Neural cell (in vitro differentiated cells): ENCODE results near the gene FANCC. TPM values are rescaled to one million over a fixed set of nuclear protein-coding genes. Genes with fewer than 3 reads are reported as not detected.

ENCODE experiments used
- H2AFZ ChIP-seq: fragments of 200-600, 300-800 bp; sonication (generic), shearing (Covaris generic); 2 replicates; pipeline ENCODE4 v1.6.0; 2014; ENCODE audit warnings: low read depth, mild to moderate bottlenecking, antibody characterized with exemption, low read length, moderate library complexity
- H3F3A ChIP-seq: fragments of 200-600 bp; shearing (Covaris generic); 2 replicates; pipeline ENCODE4 v1.6.1; 2016; ENCODE audit warnings: mild to moderate bottlenecking, moderate library complexity, mixed read lengths, antibody characterized with exemption, low read length; ENCODE audit not compliant: insufficient read depth, poor library complexity, severe bottlenecking
- H3K27ac ChIP-seq: fragments of 200-600, 300-800 bp; sonication (generic), shearing (Covaris generic); 2 replicates; pipeline ENCODE4 v1.5.1; 2014; ENCODE audit warnings: mild to moderate bottlenecking, low read length, moderate library complexity
- H3K27me3 ChIP-seq: fragments of 300-800, 200-600 bp; sonication (generic), shearing (Covaris generic); 2 replicates; pipeline ENCODE4 v1.6.0; 2014; ENCODE audit warnings: mild to moderate bottlenecking, low read depth, low read length, moderate library complexity; ENCODE audit not compliant: insufficient read depth
- H3K36me3 ChIP-seq: fragments of 300-800, 200-600 bp; sonication (generic), shearing (Covaris generic); 2 replicates; pipeline ENCODE4 v1.5.1; 2014; ENCODE audit warnings: mild to moderate bottlenecking, antibody characterized with exemption, low read length, moderate library complexity; ENCODE audit not compliant: insufficient read depth
- H3K4me2 ChIP-seq: fragments of 300-800, 200-600 bp; sonication (generic), shearing (Covaris generic); 2 replicates; pipeline ENCODE4 v1.6.0; 2014; ENCODE audit warnings: mild to moderate bottlenecking, low read length
- H3K4me3 ChIP-seq: fragments of 300-800, 200-600 bp; sonication (generic), shearing (Covaris generic); 2 replicates; pipeline ENCODE4 v1.5.1; 2014; ENCODE audit warnings: mild to moderate bottlenecking, low read length, moderate library complexity
- H3K79me2 ChIP-seq: fragments of 200-600 bp; shearing (Covaris generic); replicated peaks from 2 replicates; pipeline ENCODE4 v1.6.0; 2014; ENCODE audit warnings: mild to moderate bottlenecking, low read length, moderate library complexity; ENCODE audit not compliant: insufficient read depth
- H3K9ac ChIP-seq: fragments of 300-800, 200-600 bp; sonication (generic), shearing (Covaris generic); 2 replicates; pipeline ENCODE4 v1.6.1; 2016; ENCODE audit warnings: mild to moderate bottlenecking, low read length, mixed read lengths
- H3K9me2 ChIP-seq: fragments of 200-600 bp; shearing (Covaris generic); 2 replicates; pipeline ENCODE4 v1.6.1; 2016; ENCODE audit warnings: mild to moderate bottlenecking, low read length, mixed read lengths; ENCODE audit not compliant: insufficient read depth
- H3K9me3 ChIP-seq: fragments of 200-600, 300-800 bp; sonication (generic), shearing (Covaris generic); 2 replicates; pipeline ENCODE4 v1.6.1; 2016; ENCODE audit warnings: mild to moderate bottlenecking, mixed run types, low read length, moderate library complexity, mixed read lengths
- H4K20me1 ChIP-seq: fragments of 200-600 bp; shearing (Covaris generic); 2 replicates; pipeline ENCODE4 v1.6.1; 2016; ENCODE audit warnings: mild to moderate bottlenecking, mixed run types; ENCODE audit not compliant: insufficient read depth
- EP300 ChIP-seq: fragments of 450-650 bp; conservative IDR thresholded peaks from 2 replicates; pipeline ENCODE4 v1.6.1; 2014; ENCODE audit warnings: antibody characterized with exemption, mild to moderate bottlenecking, moderate library complexity; ENCODE audit not compliant: poor library complexity, severe bottlenecking
- MXI1 ChIP-seq: fragments of 450-650 bp; conservative IDR thresholded peaks from 2 replicates; pipeline ENCODE4 v1.6.1; 2014; ENCODE audit warnings: antibody characterized with exemption, mild to moderate bottlenecking; ENCODE audit not compliant: poor library complexity, severe bottlenecking
- POLR2AphosphoS5 ChIP-seq: IDR thresholded peaks from 2 replicates; pipeline ENCODE4 v1.6.1; 2012
- RAD21 ChIP-seq: fragments of 450-650 bp; conservative IDR thresholded peaks from 2 replicates; pipeline ENCODE4 v1.6.1; 2014; ENCODE audit warnings: antibody characterized with exemption, mild to moderate bottlenecking, moderate library complexity
- REST ChIP-seq: IDR thresholded peaks from 2 replicates; pipeline ENCODE4 v1.6.1; 2012; ENCODE audit warnings: borderline replicate concordance
- SMC3 ChIP-seq: fragments of 450-650 bp; conservative IDR thresholded peaks from 2 replicates; pipeline ENCODE4 v1.6.1; 2014; ENCODE audit warnings: antibody characterized with exemption, mild to moderate bottlenecking, moderate library complexity; ENCODE audit not compliant: poor library complexity
- TAF1 ChIP-seq: IDR thresholded peaks from 2 replicates; pipeline ENCODE4 v1.6.1; 2012; ENCODE audit warnings: low read depth
- polyA plus RNA-seq: library from polyadenylated mRNA; depleted of rRNA; stranded (reverse); fragments of >200 nt; gene quantifications from 2 replicates; pipeline ENCODE4 v1.2.3, GENCODE V29; 2014

Gene FANCC
- polyA plus RNA-seq, 1 donor from 2014 or later: 9.7 TPM

DNA sequence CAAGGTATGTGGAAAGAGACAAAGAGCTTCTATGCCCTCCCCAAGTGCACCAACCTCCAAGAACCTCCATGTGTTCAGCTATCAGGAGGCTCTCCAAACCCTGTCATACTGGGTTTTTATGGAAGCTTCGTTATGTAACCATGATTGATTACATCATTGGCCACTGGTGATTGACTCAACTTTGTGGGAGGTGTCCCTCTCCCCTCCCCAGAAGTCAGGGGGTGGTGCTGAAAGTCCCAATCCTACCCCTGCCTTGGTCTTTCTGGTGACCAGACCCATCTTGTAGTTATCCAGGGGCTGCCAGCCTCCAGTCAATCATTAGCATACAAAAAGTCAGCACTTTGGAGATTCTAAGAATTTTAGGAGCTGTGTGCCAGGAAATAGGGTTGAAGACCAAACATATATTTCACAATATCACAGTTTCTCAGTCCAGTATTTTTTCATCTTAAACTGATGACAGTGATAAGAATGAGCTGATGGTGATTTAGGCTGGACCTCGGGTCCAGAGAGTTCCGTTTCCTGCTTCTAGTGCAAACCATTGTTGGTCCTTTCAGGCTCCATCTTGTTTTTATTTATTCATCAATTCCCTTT is 27.3 kb upstream of the FANCC start:
- peaks cover 11% of the 10 kb centered on the region for H3K9me3 ChIP-seq
- H4K20me1 ChIP-seq: no peaks in the 10 kb centered on the region
- no peaks in the 10 kb centered on the region for H3K9me2 ChIP-seq
- H3K4me3 ChIP-seq: no peak overlapping the region
- H3K27me3 ChIP-seq: peaks cover 18% of the 10 kb centered on the region
- H3K79me2 ChIP-seq: no peaks in the 10 kb centered on the region
- H3K4me2 ChIP-seq: no peak overlapping the region
- H3K27ac ChIP-seq: no peak overlapping the region
- H3F3A ChIP-seq: no peaks in the 10 kb centered on the region
- no peak overlapping the region for H2AFZ ChIP-seq
- no peak for TF ChIP-seq REST
- TF ChIP-seq MXI1: no peak
- no peak for TF ChIP-seq POLR2AphosphoS5
- TF ChIP-seq TAF1: no peak
- H3K36me3 ChIP-seq: no peaks in the 10 kb centered on the region
- H3K9ac ChIP-seq: no peak overlapping the region

GRCh38 chr9:95343725-95344287 is 26.3 kb upstream of the FANCC start:
- no peak overlapping the region for H3K4me3 ChIP-seq
- H3K79me2 ChIP-seq: no peaks in the 10 kb centered on the region
- H3K36me3 ChIP-seq: no peaks in the 10 kb centered on the region
- H3K9me2 ChIP-seq: no peaks in the 10 kb centered on the region
- H3K27me3 ChIP-seq: peaks cover 8% of the 10 kb centered on the region
- no peak overlapping the region for H3K27ac ChIP-seq
- H3F3A ChIP-seq: no peaks in the 10 kb centered on the region
- H3K9ac ChIP-seq: no peak overlapping the region
- H2AFZ ChIP-seq: no peak overlapping the region
- H4K20me1 ChIP-seq: no peaks in the 10 kb centered on the region
- peaks cover 1% of the 10 kb centered on the region for H3K9me3 ChIP-seq
- H3K4me2 ChIP-seq: no peak overlapping the region
- no peak for TF ChIP-seq POLR2AphosphoS5

GRCh38 chr9:95342571-95342970 is 25.1 kb upstream of the FANCC start:
- no peaks in the 10 kb centered on the region for H3K9me3 ChIP-seq
- TF ChIP-seq SMC3 (no peak), EP300 (no peak), REST (no peak), RAD21 (no peak)
- H3K79me2 ChIP-seq: no peaks in the 10 kb centered on the region
- no peak overlapping the region for H2AFZ ChIP-seq
- no peaks in the 10 kb centered on the region for H3K27me3 ChIP-seq
- H3K27ac ChIP-seq: no peak overlapping the region
- no peaks in the 10 kb centered on the region for H3K9me2 ChIP-seq
- H3K9ac ChIP-seq: no peak overlapping the region
- no peaks in the 10 kb centered on the region for H3F3A ChIP-seq
- H4K20me1 ChIP-seq: no peaks in the 10 kb centered on the region
- no peaks in the 10 kb centered on the region for H3K36me3 ChIP-seq
- no peak overlapping the region for H3K4me3 ChIP-seq
- no peak overlapping the region for H3K4me2 ChIP-seq
